ENCODE results near the gene OOSP4A. TPM values are rescaled to one million over a fixed set of nuclear protein-coding genes. Genes with fewer than 3 reads are reported as not detected.

The OOSP4A gene
- total and polyA plus RNA-seq, 7 donors = not detected

DNA sequence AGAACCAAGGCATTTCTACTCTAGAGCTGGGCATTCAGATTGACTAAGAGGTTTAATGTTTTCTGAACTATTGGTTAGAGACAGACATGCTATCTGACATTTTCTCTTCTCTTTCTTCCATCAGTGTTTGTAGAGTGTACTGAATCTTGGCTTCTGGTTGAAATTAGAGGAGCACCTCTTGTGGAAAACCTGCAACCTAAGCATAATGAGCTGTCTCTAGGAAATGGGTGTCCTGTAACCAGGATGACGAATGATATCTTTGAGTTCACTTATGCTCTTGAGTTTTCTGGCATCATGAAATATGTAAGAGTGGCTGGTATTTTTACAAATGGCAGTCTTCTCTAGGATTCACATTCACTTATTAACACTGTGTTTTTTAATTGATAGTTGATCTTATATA is 19.4 kb downstream of the OOSP4A start:
- TF ChIP-seq, protein P1, sequence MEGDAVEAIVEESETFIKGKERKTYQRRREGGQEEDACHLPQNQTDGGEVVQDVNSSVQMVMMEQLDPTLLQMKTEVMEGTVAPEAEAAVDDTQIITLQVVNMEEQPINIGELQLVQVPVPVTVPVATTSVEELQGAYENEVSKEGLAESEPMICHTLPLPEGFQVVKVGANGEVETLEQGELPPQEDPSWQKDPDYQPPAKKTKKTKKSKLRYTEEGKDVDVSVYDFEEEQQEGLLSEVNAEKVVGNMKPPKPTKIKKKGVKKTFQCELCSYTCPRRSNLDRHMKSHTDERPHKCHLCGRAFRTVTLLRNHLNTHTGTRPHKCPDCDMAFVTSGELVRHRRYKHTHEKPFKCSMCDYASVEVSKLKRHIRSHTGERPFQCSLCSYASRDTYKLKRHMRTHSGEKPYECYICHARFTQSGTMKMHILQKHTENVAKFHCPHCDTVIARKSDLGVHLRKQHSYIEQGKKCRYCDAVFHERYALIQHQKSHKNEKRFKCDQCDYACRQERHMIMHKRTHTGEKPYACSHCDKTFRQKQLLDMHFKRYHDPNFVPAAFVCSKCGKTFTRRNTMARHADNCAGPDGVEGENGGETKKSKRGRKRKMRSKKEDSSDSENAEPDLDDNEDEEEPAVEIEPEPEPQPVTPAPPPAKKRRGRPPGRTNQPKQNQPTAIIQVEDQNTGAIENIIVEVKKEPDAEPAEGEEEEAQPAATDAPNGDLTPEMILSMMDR (IDR thresholded peaks at IDR 0.05) = no peak
- no peak for TF ChIP-seq POLR2A (IDR thresholded peaks at IDR 0.05)
- TF ChIP-seq POLR2AphosphoS5 (IDR thresholded peaks at IDR 0.05) = no peak
- no peak for TF ChIP-seq EP300 (IDR thresholded peaks at IDR 0.05)
- Histone ChIP-seq H3K27ac (no peak overlapping the region), H3K4me1 (no peaks in the 10 kb centered on the region), H3K36me3 (no peaks in the 10 kb centered on the region), H3K4me3 (no peak overlapping the region), H3K27me3 (no peaks in the 10 kb centered on the region), H3K9me3 (no peaks in the 10 kb centered on the region)
- no peak for DNase-seq
- 91 to 95% methylated on average over 1 of the region's 1 CpG for WGBS, 2 donors
- intact Hi-C loops (cut with DNase I) = no loop called here

DNA sequence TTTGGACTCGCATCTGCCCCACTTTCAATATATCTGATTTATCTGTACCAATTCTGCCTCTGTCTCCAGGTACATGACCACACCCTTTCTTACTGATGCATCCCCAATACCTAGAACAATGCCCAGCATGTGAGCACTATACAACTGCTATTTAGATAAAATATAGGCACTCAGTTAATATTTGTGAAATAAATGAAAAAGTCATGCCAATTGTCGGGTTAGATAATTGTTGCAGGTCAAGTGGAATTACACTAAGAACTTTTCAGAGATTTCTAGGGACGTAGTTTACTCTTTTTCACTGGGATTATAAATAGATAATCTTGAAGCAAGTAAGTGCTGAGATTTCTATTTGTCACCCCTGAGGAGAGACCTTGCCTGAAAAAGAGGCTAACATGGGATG is 20.5 kb downstream of the OOSP4A start:
- 90 to 94% methylated on average over 3 of the region's 3 CpGs for WGBS, 2 donors
- no peak overlapping the region for H3K4me3 ChIP-seq
- DNase-seq = no peak
- no peak overlapping the region for H3K27ac ChIP-seq
- no peaks in the 10 kb centered on the region for H3K27me3 ChIP-seq
- no peaks in the 10 kb centered on the region for H3K9me3 ChIP-seq
- intact Hi-C loops (cut with DNase I) = no loop called here
- no peaks in the 10 kb centered on the region for H3K36me3 ChIP-seq
- H3K4me1 ChIP-seq = no peaks in the 10 kb centered on the region
- TF ChIP-seq EP300 (IDR thresholded peaks at IDR 0.05) (no peak), POLR2AphosphoS5 (IDR thresholded peaks at IDR 0.05) (no peak), POLR2A (IDR thresholded peaks at IDR 0.05) (no peak)
- TF ChIP-seq, protein P1 (IDR thresholded peaks at IDR 0.05) = no peak

DNA sequence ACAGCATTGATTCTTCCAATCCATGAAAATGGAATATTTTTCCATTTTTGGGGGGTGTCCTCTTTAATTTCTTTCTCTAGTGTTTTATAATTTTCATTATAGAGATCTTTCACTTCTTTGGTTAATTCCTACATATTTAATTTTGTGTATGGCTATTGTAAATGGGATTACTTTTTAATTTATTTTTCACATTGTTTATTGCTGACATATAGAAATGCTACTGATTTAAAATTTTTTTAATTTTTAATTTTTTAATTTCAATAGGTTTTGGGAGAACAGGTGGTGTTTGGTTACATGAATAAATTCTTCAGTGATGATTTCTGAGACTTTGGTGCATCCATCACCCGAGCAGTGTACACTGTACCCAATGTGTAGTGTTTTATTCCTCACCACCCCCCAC is 26.6 kb downstream of the OOSP4A start:
- 80 to 88% methylated on average over 1 of the region's 1 CpG for WGBS, 2 donors

DNA sequence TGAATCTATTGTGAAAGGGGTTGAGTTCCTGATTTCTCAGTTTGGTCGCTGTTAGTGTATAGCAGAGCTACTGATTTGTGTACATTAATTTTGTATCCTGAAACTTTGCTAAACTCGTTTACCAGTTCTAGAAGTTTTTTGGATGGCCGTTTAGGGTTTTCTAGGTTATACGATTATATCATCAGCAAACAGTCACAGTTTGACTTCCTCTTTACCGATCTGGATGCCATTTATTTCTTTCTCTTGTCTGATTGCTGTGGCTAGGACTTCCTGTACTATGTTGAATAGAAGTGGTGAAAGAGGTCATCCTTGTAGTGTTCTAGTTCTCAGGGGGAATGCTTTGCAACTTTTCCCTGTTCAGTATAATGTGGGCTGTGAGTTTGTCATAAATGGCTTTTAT is 28.6 kb downstream of the OOSP4A start:
- no peak overlapping the region for H3K4me3 ChIP-seq
- no peak overlapping the region for H3K27ac ChIP-seq
- H3K36me3 ChIP-seq = no peaks in the 10 kb centered on the region
- no peak for DNase-seq
- no peaks in the 10 kb centered on the region for H3K27me3 ChIP-seq
- intact Hi-C loops (cut with DNase I) = no loop called here
- TF ChIP-seq, protein P1 (IDR thresholded peaks at IDR 0.05) = no peak
- no peak for TF ChIP-seq POLR2A (IDR thresholded peaks at IDR 0.05)
- TF ChIP-seq EP300 (IDR thresholded peaks at IDR 0.05) = no peak
- no peaks in the 10 kb centered on the region for H3K9me3 ChIP-seq
- 54 to 70% methylated on average over 5 of the region's 5 CpGs for WGBS, 2 donors
- H3K4me1 ChIP-seq = no peaks in the 10 kb centered on the region

More for the DNA sequence above, 26.6 kb downstream of the OOSP4A start:
- Histone ChIP-seq H3K4me3 (no peak overlapping the region), H3K9me3 (no peaks in the 10 kb centered on the region), H3K4me1 (no peaks in the 10 kb centered on the region), H3K27me3 (no peaks in the 10 kb centered on the region), H3K36me3 (no peaks in the 10 kb centered on the region), H3K27ac (no peak overlapping the region)
- DNase-seq = no peak
- TF ChIP-seq POLR2AphosphoS5 (IDR thresholded peaks at IDR 0.05) (no peak), EP300 (IDR thresholded peaks at IDR 0.05) (no peak), POLR2A (IDR thresholded peaks at IDR 0.05) (no peak)
- TF ChIP-seq, protein P1 (IDR thresholded peaks at IDR 0.05) = no peak
- intact Hi-C loops (cut with DNase I) = no loop called here

DNA sequence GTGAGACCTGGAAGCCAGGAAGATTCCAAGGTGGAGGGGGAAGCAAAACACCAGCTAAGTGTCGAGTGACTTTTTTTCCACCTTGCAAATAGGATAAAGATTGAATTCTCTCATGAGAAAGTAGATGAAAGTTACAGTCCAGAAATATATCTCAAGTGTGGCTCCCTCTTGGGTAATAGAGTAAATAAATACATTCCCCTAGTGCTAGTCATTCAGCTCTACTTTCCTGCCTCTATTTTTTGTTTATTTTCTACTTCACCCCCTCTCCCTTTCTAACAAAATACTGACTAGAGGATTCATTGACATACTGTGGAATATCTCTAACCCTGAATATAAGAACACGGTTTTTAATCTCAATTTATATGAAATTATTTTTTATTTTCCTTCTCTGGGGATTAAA is 34.0 kb downstream of the OOSP4A start:
- Histone ChIP-seq H3K4me3 (no peak overlapping the region), H3K9me3 (no peaks in the 10 kb centered on the region), H3K4me1 (no peaks in the 10 kb centered on the region), H3K36me3 (no peaks in the 10 kb centered on the region), H3K27me3 (no peaks in the 10 kb centered on the region), H3K27ac (no peak overlapping the region)
- no peak for DNase-seq
- 84 to 89% methylated on average over 2 of the region's 2 CpGs for WGBS, 2 donors
- intact Hi-C loops (cut with DNase I) = no loop called here
- TF ChIP-seq POLR2AphosphoS5 (IDR thresholded peaks at IDR 0.05) (no peak), POLR2A (IDR thresholded peaks at IDR 0.05) (no peak), EP300 (IDR thresholded peaks at IDR 0.05) (no peak)
- TF ChIP-seq, protein P1 (IDR thresholded peaks at IDR 0.05) = no peak

Data from sigmoid colon (tissue), 7 donors.